GM10266 (cell line): ENCODE data around the gene SUDS3.

ENCODE experiments used
- DNase-seq: peaks from one replicate; pipeline ENCODE4 v3.0.0; 2012; ENCODE audit errors: extremely low spot score
- CTCF ChIP-seq: IDR thresholded peaks from 2 replicates; pipeline ENCODE4 v1.5.1; 2012; ENCODE audit warnings: mild to moderate bottlenecking, low read depth; ENCODE audit not compliant: control insufficient read depth, insufficient read depth; ENCODE audit errors: missing control alignments

The SUDS3 gene

GRCh38 chr12:118374909-118375308 is 1.4 kb upstream of the SUDS3 start:
- TF ChIP-seq CTCF = no peak
- no peak for DNase-seq

GRCh38 chr12:118375348-118375747 is 1.0 kb upstream of the SUDS3 start:
- no peak for DNase-seq
- TF ChIP-seq CTCF = no peak

GRCh38 chr12:118377021-118377883 is 897 bp downstream of the SUDS3 start:
- peak; percentile 33 for DNase-seq
- TF ChIP-seq CTCF = no peak

GRCh38 chr12:118377884-118378470 is 1.6 kb downstream of the SUDS3 start:
- peak; percentile 70 for DNase-seq
- peak; percentile 87 for TF ChIP-seq CTCF

GRCh38 chr12:118391424-118391823 is 15.1 kb downstream of the SUDS3 start:
- TF ChIP-seq CTCF = no peak
- no peak for DNase-seq

GRCh38 chr12:118391836-118392235 is 15.5 kb downstream of the SUDS3 start:
- no peak for DNase-seq
- no peak for TF ChIP-seq CTCF

- TF ChIP-seq CTCF = no peak
- DNase-seq = no peak
Measured at GRCh38 chr12:118397708-118398440, 21.5 kb downstream of the SUDS3 start.
